PFSK-1 (cell line): Measurements from ENCODE around the gene SH3BP5.

Experiments
- FOXP2 ChIP-seq: optimal IDR thresholded peaks from 2 replicates; pipeline ENCODE3; 2011; ENCODE audit warnings: borderline replicate concordance, control low read depth, inconsistent platforms; ENCODE audit not compliant: insufficient read depth; ENCODE audit errors: extremely low read length, extremely low read depth
- POLR2AphosphoS5 ChIP-seq: IDR thresholded peaks from 2 replicates; pipeline ENCODE4 v1.6.1; 2012; ENCODE audit warnings: low read depth, mild to moderate bottlenecking, control low read depth, low read length, moderate library complexity
- SIN3A ChIP-seq: IDR thresholded peaks from 2 replicates; pipeline ENCODE4 v1.6.1; 2012; ENCODE audit warnings: mild to moderate bottlenecking, low read length, moderate library complexity, borderline replicate concordance; ENCODE audit not compliant: insufficient read depth
- TAF1 ChIP-seq: IDR thresholded peaks from 2 replicates; pipeline ENCODE4 v1.6.1; 2012; ENCODE audit warnings: low read length, control low read depth, borderline replicate concordance; ENCODE audit not compliant: insufficient read depth
- TF ChIP-seq, protein P1 (sequence below), 2 experiments: IDR thresholded peaks; 2 replicates each; pipeline versions ENCODE4 v1.6.1 to v1.8.0; 2011 to 2012; ENCODE audit warnings: low read depth in 2 of 2, low read length in 2 of 2, control low read depth in 1 of 2, inconsistent platforms in 1 of 2, mild to moderate bottlenecking in 1 of 2, moderate library complexity in 1 of 2; ENCODE audit not compliant: insufficient read depth in 1 of 2

SH3BP5 gene

DNA sequence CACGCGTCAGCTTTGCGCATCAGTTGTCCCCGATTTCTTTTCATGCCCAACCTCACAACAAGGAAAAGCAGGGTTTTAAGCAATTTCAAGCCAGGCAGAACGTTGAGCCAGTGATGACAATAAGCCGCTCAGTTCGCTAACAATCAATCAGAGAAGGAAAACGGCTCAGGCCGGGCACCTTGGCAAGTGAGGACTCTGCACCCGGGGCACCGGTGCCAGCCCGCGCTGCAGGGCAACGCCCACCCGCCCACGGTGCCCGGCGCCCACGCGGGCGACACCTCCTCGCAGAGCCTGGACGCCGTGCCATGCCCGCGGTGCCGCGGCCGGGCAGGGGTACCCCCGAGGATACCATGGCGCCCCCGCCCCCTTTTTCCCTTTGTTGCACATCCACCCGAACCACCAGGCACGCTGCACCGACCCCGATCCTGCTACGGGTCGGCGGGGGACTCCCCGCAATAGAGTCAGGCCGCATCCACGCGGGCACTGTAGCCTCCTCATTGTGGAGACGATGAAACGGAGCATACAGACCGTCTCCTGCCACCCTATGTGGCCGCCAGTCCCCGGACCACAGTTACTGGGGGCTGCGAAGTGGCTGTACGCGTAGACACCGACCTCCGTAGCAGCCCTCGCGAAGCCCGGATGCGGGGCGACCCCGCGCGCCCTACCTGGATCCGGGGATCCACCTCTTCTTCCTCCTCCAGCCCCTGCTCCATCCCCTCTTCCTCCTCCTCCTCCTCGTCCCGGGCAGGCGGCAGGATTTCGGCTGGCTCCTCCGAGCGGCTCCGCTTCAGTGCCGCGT lies 581 bp downstream of the SH3BP5 start:
- TF ChIP-seq SIN3A, result no peak
- no peak for TF ChIP-seq TAF1
- no peak for TF ChIP-seq FOXP2
- TF ChIP-seq, protein P1, sequence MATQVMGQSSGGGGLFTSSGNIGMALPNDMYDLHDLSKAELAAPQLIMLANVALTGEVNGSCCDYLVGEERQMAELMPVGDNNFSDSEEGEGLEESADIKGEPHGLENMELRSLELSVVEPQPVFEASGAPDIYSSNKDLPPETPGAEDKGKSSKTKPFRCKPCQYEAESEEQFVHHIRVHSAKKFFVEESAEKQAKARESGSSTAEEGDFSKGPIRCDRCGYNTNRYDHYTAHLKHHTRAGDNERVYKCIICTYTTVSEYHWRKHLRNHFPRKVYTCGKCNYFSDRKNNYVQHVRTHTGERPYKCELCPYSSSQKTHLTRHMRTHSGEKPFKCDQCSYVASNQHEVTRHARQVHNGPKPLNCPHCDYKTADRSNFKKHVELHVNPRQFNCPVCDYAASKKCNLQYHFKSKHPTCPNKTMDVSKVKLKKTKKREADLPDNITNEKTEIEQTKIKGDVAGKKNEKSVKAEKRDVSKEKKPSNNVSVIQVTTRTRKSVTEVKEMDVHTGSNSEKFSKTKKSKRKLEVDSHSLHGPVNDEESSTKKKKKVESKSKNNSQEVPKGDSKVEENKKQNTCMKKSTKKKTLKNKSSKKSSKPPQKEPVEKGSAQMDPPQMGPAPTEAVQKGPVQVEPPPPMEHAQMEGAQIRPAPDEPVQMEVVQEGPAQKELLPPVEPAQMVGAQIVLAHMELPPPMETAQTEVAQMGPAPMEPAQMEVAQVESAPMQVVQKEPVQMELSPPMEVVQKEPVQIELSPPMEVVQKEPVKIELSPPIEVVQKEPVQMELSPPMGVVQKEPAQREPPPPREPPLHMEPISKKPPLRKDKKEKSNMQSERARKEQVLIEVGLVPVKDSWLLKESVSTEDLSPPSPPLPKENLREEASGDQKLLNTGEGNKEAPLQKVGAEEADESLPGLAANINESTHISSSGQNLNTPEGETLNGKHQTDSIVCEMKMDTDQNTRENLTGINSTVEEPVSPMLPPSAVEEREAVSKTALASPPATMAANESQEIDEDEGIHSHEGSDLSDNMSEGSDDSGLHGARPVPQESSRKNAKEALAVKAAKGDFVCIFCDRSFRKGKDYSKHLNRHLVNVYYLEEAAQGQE (IDR thresholded peaks at IDR 0.05; ENCODE audit: insufficient read depth in 1 of 2, low read depth in 2 of 2, low read length in 2 of 2), result no peak
- no peak for TF ChIP-seq POLR2AphosphoS5

DNA sequence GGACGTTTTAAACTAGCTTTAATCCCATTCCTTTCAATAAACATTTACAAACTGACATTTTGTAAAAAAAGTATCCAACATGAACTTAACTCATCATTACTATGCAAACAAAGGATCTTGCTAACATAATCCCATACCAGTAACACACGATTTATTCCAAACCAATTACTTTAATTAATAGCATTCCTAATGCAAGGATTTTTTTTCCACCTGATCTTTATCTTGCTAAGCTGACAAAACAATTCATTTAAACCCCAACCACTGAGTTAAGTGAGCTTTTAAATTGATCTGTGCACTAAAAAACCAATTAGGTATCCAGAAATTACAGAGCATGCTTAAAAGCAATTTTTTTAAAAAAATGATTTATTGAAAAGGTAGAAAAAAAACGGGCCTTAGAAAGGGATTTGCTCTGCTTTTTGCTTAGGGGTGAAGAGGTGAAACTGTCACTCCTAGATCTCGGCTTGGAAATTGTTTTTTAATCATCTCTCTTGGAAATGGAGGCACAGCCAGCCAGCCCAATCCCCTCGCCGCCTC lies 1.2 kb downstream of the SH3BP5 start:
- no peak for TF ChIP-seq POLR2AphosphoS5
- TF ChIP-seq SIN3A, result no peak
- TF ChIP-seq, protein P1 (IDR thresholded peaks at IDR 0.05; ENCODE audit: insufficient read depth in 1 of 2, low read depth in 2 of 2, low read length in 2 of 2), result no peak
- no peak for TF ChIP-seq TAF1
- no peak for TF ChIP-seq FOXP2

DNA sequence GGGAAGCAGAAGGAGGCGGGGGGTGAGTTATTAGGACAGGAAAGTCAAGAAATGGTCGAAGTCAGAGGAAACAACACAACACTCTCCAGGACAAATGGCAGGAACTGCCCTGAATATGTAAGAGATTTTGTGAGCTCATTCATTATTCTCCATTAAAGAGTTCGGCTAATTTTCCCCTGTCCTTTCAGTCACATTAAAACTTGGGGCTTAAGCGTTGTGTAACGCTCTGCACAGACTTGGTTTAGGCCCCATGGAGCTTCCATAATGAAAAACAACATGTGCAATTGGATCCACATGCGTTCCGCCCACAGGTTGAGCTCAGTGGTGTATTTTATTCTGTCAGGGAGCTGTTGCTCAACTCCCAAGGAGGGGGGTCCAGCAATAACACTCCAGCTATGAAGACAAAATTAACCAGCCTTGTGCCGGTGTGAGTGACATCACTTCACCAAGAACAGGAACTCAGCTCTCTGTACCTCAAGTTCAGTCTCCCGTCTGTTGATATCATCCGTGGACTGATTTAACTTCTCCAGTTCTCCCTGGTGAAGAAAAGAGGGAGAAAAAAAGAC lies 2.3 kb downstream of the SH3BP5 start:
- no peak for TF ChIP-seq FOXP2
- TF ChIP-seq SIN3A, result peak; percentile 76; the same call in 1 of the 2 replicates
- TF ChIP-seq, protein P1 (IDR thresholded peaks at IDR 0.05; ENCODE audit: insufficient read depth in 1 of 2, low read depth in 2 of 2, low read length in 2 of 2), result no peak
- no peak for TF ChIP-seq TAF1
- TF ChIP-seq POLR2AphosphoS5, result no peak

DNA sequence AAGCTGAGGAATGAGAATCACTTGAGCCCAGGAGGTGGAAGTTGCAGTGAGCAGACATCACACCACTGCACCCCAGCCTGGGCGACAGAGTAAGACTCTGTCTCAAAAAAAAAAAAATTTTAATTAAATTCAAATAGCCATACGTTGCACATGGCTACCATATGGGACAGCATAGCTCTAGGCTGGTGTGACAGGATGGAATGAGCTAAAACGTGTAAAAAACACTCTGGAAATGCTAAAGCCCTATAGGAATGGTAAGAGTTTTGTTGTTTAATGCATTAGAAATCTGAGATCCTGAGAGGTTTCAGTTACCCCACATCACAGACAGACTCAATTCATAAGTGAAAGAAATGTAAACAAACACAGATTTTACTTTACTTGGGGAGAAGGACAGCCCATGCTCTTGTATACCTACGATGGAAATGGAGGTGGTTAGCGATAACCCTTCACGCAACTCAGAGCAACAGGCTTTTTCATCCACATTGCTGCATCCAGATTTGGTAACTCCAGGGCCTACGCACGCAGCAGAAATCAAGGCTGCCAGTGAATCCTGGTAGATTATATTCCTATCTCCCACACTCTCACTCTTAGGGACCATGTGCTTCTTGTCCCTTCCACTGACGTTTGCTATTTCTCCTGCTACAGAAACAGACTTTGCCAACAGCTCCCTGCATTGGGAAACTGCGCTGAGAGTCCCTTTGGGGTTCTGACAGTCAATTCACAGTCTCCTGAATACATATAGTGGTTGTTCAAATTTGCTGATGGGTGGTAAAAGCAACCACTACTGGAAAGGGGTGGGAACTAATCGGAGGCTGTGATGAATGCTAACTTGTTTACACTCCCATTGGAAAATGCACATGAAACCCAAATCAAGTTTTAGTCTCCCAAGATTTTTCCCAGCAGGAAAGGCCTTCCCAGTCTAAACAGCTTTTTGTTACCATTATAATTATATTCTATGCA lies 3.1 kb downstream of the SH3BP5 start:
- no peak for TF ChIP-seq FOXP2
- no peak for TF ChIP-seq SIN3A
- TF ChIP-seq, protein P1 (IDR thresholded peaks at IDR 0.05; ENCODE audit: insufficient read depth in 1 of 2, low read depth in 2 of 2, low read length in 2 of 2), result no peak
- no peak for TF ChIP-seq TAF1
- no peak for TF ChIP-seq POLR2AphosphoS5
